Large intestine (tissue), 3 donors: ENCODE data around the gene SESN3. TPM values are rescaled to one million over a fixed set of nuclear protein-coding genes. Genes with fewer than 3 reads are reported as not detected.
"Not testable (repeated sequence)": the region's sequence is repeated elsewhere in the genome, so short reads cannot be mapped to it uniquely, and the experiment has no call there.

Experiments
- DNase-seq, 2 donors: peaks; one replicate each; pipeline versions ENCODE4 v3.0.0 to v3.0.0-alpha.2; 2013
- H3K27ac ChIP-seq: one replicate; pipeline ENCODE4 v1.5.1; 2013; ENCODE audit warnings: low read length
- H3K27me3 ChIP-seq: 2 replicates; pipeline ENCODE4 v1.6.1; 2013; ENCODE audit warnings: low read length; ENCODE audit not compliant: control insufficient read depth, insufficient read depth
- H3K36me3 ChIP-seq: 2 replicates; pipeline ENCODE4 v1.6.1; 2013; ENCODE audit warnings: low read length; ENCODE audit not compliant: control insufficient read depth, insufficient read depth
- H3K4me1 ChIP-seq: one replicate; pipeline ENCODE4 v1.6.1; 2013; ENCODE audit warnings: low read length; ENCODE audit not compliant: control insufficient read depth, insufficient read depth
- H3K4me3 ChIP-seq: one replicate; pipeline ENCODE4 v1.5.1; 2013; ENCODE audit warnings: low read length
- H3K9me3 ChIP-seq: one replicate; pipeline ENCODE4 v1.6.1; 2013; ENCODE audit warnings: mild to moderate bottlenecking, low read depth, low read length, moderate library complexity; ENCODE audit not compliant: control insufficient read depth
- WGBS: methylation state at CpG from one replicate; pipeline ENCODE4 v1.1.5; 2013; ENCODE audit warnings: low lambda C conversion rate; ENCODE audit not compliant: insufficient coverage; 5-methylcytosine and 5-hydroxymethylcytosine counted together
- polyA plus RNA-seq: library from polyadenylated mRNA; unstranded; fragments of 120-200 nt; gene quantifications from one replicate; pipeline ENCODE4 v1.2.1, GENCODE V29; 2013

SESN3 gene
- polyA plus RNA-seq, 1 donor: 37.2 TPM

DNA sequence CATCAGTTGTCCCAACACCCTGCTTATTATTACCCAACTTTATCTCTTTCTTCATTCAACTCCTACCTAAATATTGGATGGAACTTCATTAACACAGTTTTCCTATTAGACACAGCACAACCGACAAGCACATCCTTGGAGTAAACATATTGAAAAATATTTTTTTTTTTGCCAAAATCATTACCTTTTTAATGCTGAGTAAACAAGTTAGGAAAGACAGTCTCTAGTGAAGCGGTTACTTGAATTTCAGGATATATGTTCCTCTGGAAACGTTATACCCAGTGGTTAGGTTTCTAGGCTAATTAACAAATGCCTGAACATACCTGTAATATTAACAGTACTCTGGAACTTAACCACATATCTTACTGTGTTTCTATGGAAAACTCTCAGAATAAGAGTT is 11.4 kb downstream of the SESN3 start:
- H3K36me3 ChIP-seq: no peaks in the 10 kb centered on the region

DNA sequence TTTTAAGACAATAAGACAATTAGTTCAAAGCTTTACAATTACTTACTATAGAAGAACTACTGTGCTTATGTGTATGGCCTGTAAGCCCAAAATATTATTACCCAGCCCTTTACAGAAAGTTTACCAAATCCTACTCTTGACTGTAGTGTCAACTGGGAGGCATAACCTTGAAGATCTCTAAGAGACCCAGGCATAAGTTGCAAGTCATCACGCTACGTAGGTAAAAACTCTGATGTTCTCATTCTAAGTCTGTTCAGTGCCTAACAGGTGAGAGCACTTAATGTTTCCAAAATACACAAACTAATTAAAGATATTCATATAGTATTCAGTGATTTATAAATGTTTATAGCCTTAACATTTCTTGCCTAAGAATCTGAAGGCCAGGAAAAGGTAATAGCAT is 12.9 kb downstream of the SESN3 start:
- DNase-seq: no peak
- Histone ChIP-seq H3K27ac (no peak overlapping the region), H3K27me3 (no peaks in the 10 kb centered on the region), H3K36me3 (no peaks in the 10 kb centered on the region), H3K9me3 (no peaks in the 10 kb centered on the region), H3K4me1 (no peaks in the 10 kb centered on the region), H3K4me3 (no peak overlapping the region)
- WGBS: no CpG with 5 or more reads among the region's 2 CpGs

More for the DNA sequence above, 11.4 kb downstream of the SESN3 start:
- Histone ChIP-seq H3K4me1 (no peaks in the 10 kb centered on the region), H3K27me3 (no peaks in the 10 kb centered on the region), H3K27ac (no peak overlapping the region), H3K9me3 (no peaks in the 10 kb centered on the region), H3K4me3 (no peak overlapping the region)
- no peak for DNase-seq
- WGBS: 100% methylated on average over 1 of the region's 3 CpGs

GRCh38 chr11:95212609-95213008 is 18.4 kb downstream of the SESN3 start:
- H3K36me3 ChIP-seq: no peaks in the 10 kb centered on the region
- DNase-seq: no peak
- no peaks in the 10 kb centered on the region for H3K27me3 ChIP-seq
- no peak overlapping the region for H3K4me3 ChIP-seq
- H3K27ac ChIP-seq: no peak overlapping the region
- H3K9me3 ChIP-seq: no peaks in the 10 kb centered on the region
- H3K4me1 ChIP-seq: no peaks in the 10 kb centered on the region
- no CpG with 5 or more reads among the region's 1 CpG for WGBS

- H3K9me3 ChIP-seq, H3K27me3 ChIP-seq, H3K36me3 ChIP-seq, DNase-seq, H3K27ac ChIP-seq, H3K4me1 ChIP-seq, H3K4me3 ChIP-seq: not testable (repeated sequence)
- no CpG with 5 or more reads among the region's 6 CpGs for WGBS
These were observed 21.5 kb downstream of the SESN3 start for GRCh38 chr11:95209535-95209934.

DNA sequence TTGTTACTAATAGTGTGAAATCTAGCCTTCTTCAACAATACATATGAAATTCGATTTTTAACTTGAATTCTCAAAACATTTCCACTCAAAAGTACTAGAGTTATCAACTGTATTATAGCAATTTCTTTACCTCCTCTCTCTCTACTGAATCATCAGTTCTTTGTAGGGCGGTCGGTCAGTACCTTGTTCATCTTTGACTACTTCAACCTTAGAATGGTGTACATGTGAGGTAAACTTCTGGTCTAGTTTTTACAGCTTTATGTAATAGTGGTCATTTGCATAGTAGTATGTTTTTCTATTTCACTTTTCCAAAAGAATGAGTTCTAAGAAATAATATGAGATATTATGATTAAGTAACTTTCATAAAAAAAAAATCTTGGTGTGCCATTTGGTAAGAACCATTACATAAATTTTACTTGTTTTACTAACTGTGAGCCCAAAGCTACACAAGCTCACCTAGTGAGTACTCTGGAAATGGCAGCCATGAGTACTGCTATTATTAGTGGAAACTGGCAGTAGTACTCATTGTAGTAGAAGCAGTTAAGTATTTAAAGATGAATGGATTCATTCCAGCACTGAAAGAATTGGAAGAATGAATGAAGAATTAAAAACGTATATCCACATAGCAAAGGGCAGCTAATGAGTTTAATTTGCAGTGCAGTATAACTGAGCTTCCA is 30.1 kb downstream of the SESN3 start:
- no peaks in the 10 kb centered on the region for H3K27me3 ChIP-seq
- WGBS: 92% methylated on average over 2 of the region's 4 CpGs
- H3K4me1 ChIP-seq: no peaks in the 10 kb centered on the region
- DNase-seq: no peak
- no peak overlapping the region for H3K27ac ChIP-seq
- H3K4me3 ChIP-seq: no peak overlapping the region
- H3K36me3 ChIP-seq: peaks cover 3% of the 10 kb centered on the region
- H3K9me3 ChIP-seq: no peaks in the 10 kb centered on the region

DNA sequence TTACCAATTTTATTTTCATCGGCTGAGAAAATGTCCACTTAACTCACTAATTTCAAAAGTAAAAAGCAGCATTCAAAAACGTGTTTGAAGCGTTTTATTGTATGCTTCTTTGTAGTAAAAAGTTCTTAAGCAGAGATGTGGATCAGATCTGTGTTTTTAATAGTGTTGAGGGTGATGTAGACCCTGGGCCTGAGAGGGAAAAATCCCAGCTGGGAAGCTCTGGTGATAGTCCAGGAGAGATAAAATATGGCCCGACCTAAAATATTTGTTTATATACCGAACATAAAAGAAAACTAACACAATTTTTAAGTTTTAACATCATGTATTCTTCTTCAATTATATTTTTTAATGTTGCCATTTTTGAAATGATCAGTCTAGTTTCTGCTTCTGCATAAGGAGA is 35.2 kb downstream of the SESN3 start:
- H3K9me3 ChIP-seq: no peaks in the 10 kb centered on the region
- H3K27me3 ChIP-seq: no peaks in the 10 kb centered on the region
- WGBS: 86% methylated on average over 4 of the region's 5 CpGs
- no peak overlapping the region for H3K4me3 ChIP-seq
- peaks cover 4% of the 10 kb centered on the region for H3K36me3 ChIP-seq
- no peak for DNase-seq
- H3K4me1 ChIP-seq: no peaks in the 10 kb centered on the region
- no peak overlapping the region for H3K27ac ChIP-seq

DNA sequence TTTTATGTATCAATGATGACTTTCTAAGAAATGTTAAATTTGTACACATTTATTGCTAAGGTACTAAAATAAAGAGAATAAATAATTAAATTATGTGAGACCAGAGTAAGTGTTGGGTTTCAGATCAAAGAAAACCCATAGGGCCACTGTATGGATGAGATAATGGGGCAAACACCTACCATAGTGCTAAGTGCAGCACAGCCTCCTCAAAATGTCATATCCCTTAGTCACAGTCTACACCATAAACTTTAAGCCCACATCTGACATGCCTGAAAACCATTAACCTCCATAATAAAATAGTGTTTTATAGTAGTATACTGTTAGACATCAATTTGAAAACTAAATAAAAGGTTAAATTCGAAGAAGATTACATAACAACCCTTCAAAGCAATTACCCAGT is 37.5 kb downstream of the SESN3 start:
- Histone ChIP-seq H3K27ac (no peak overlapping the region), H3K27me3 (no peaks in the 10 kb centered on the region), H3K4me1 (no peaks in the 10 kb centered on the region), H3K4me3 (no peak overlapping the region), H3K9me3 (no peaks in the 10 kb centered on the region), H3K36me3 (peaks cover 23% of the 10 kb centered on the region)
- DNase-seq: no peak
- no CpG with 5 or more reads among the region's 1 CpG for WGBS

DNA sequence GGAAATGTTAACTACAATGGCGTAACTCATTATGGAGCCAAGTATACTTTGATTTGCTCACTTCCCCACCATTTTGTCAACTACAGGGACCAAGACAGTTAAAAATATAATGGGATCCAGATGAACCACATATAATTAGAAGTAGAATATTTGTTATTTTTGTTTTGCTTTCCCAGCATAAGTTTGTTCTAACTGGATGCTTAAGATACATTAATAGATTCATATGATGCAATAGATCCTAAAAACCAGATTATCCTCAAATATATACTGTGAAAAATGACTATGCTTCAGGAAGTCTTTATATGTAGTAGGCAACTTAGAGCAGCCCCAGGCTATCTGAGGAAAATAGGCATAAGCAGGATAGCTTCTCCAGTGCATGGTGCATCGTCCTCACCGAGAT is 38.3 kb downstream of the SESN3 start:
- H3K27ac ChIP-seq: no peak overlapping the region
- no peak overlapping the region for H3K4me3 ChIP-seq
- DNase-seq: no peak

GRCh38 chr11:95187723-95188122 is 43.3 kb downstream of the SESN3 start:
- Histone ChIP-seq H3K27ac (no peak overlapping the region), H3K4me1 (no peaks in the 10 kb centered on the region), H3K36me3 (peaks cover 37% of the 10 kb centered on the region), H3K27me3 (no peaks in the 10 kb centered on the region), H3K9me3 (no peaks in the 10 kb centered on the region), H3K4me3 (no peak overlapping the region)
- no peak for DNase-seq

More for the DNA sequence above, 38.3 kb downstream of the SESN3 start:
- no peaks in the 10 kb centered on the region for H3K27me3 ChIP-seq
- 67% methylated on average over 3 of the region's 3 CpGs for WGBS
- no peaks in the 10 kb centered on the region for H3K9me3 ChIP-seq
- H3K4me1 ChIP-seq: no peaks in the 10 kb centered on the region
- peaks cover 23% of the 10 kb centered on the region for H3K36me3 ChIP-seq

GRCh38 chr11:95182397-95182796 is 48.6 kb downstream of the SESN3 start:
- no CpG with 5 or more reads among the region's 2 CpGs for WGBS
- Histone ChIP-seq H3K27ac (no peak overlapping the region), H3K9me3 (no peaks in the 10 kb centered on the region)

GRCh38 chr11:95175818-95176380 is 55.1 kb downstream of the SESN3 start:
- no peak overlapping the region for H3K4me3 ChIP-seq
- H3K4me1 ChIP-seq: no peaks in the 10 kb centered on the region
- no peak for DNase-seq
- H3K27me3 ChIP-seq: no peaks in the 10 kb centered on the region
- no peak overlapping the region for H3K27ac ChIP-seq
- no peaks in the 10 kb centered on the region for H3K9me3 ChIP-seq
- peaks cover 51% of the 10 kb centered on the region for H3K36me3 ChIP-seq
- whole genome bisulfite sequencing: 40% methylated on average over 2 of the region's 4 CpGs

More at GRCh38 chr11:95182397-95182796, 48.6 kb downstream of the SESN3 start:
- Histone ChIP-seq H3K27me3 (no peaks in the 10 kb centered on the region), H3K4me1 (no peaks in the 10 kb centered on the region), H3K4me3 (no peak overlapping the region), H3K36me3 (peaks cover 35% of the 10 kb centered on the region)
- DNase-seq: no peak
